Upper lobe of left lung (tissue), 4 donors: ENCODE results near the gene KRT78.

ENCODE experiments used
- CTCF ChIP-seq, 6 experiments: fragments of 450-650 bp in 4 of 6; fragments of 200-600 bp in 2 of 6; sonication (generic) in 2 of 6; IDR thresholded peaks; one replicate each; pipeline ENCODE4 v1.5.1; 2016 to 2019; ENCODE audit warnings: antibody characterized with exemption in 6 of 6
- POLR2A ChIP-seq, 4 donors: fragments of 450-650 bp; IDR thresholded peaks; one replicate each; pipeline ENCODE4 v1.5.1; 2016 to 2017; ENCODE audit warnings: antibody characterized with exemption in 4 of 4, mild to moderate bottlenecking in 2 of 4

- no peak for TF ChIP-seq POLR2A (IDR thresholded peaks at IDR 0.05)
- no peak for TF ChIP-seq CTCF (IDR thresholded peaks at IDR 0.05)
Measured at GRCh38 chr12:52850681-52851080, 1.9 kb upstream of the KRT78 start.
